ACC112 (cell line): ENCODE measurements around the gene ACKR2.
A peak's percentile ranks its signal among the peaks of the same experiment; 100 is the strongest.

Experiments used
- H2AFZ ChIP-seq: fragments of 200-600 bp; sonication (generic); one replicate; pipeline ENCODE4 v1.6.0; 2017; ENCODE audit warnings: antibody characterized with exemption, low read length; ENCODE audit not compliant: unreplicated experiment
- H3K27ac ChIP-seq: fragments of 200-600 bp; sonication (generic); 2 replicates; pipeline ENCODE4 v1.5.1; 2014; ENCODE audit warnings: low read depth, mild to moderate bottlenecking, antibody characterized with exemption, low read length, moderate library complexity
- H3K27me3 ChIP-seq: fragments of 200-600 bp; sonication (generic); 2 replicates; pipeline ENCODE4 v1.6.1; 2014; ENCODE audit warnings: mild to moderate bottlenecking, antibody characterized with exemption, low read length, moderate library complexity, mixed read lengths; ENCODE audit not compliant: insufficient read depth
- H3K36me3 ChIP-seq: fragments of 200-600 bp; sonication (generic); 2 replicates; pipeline ENCODE4 v1.6.1; 2016; ENCODE audit warnings: mild to moderate bottlenecking, antibody characterized with exemption, low read length, moderate library complexity, mixed read lengths; ENCODE audit not compliant: insufficient read depth
- H3K4me1 ChIP-seq: fragments of 200-600 bp; sonication (generic); one replicate; pipeline ENCODE4 v1.6.1; 2016; ENCODE audit warnings: low read length, mixed read lengths; ENCODE audit not compliant: insufficient read depth, unreplicated experiment, control insufficient read depth
- H3K4me3 ChIP-seq: fragments of 200-600 bp; sonication (generic); 2 replicates; pipeline ENCODE4 v1.5.1; 2014; ENCODE audit warnings: mild to moderate bottlenecking, low read depth, low read length
- H3K79me2 ChIP-seq: fragments of 200-600 bp; sonication (generic); one replicate; pipeline ENCODE4 v1.6.0; 2016; ENCODE audit warnings: low read length; ENCODE audit not compliant: control insufficient read depth, unreplicated experiment, insufficient read depth

Gene ACKR2, protein sequence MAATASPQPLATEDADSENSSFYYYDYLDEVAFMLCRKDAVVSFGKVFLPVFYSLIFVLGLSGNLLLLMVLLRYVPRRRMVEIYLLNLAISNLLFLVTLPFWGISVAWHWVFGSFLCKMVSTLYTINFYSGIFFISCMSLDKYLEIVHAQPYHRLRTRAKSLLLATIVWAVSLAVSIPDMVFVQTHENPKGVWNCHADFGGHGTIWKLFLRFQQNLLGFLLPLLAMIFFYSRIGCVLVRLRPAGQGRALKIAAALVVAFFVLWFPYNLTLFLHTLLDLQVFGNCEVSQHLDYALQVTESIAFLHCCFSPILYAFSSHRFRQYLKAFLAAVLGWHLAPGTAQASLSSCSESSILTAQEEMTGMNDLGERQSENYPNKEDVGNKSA

GRCh38 chr3:42809202-42809601, at the start of gene ACKR2:
Gene ACKR2 (plus strand): TSS chr3:42809445. CDS start chr3:42864503, 55,058 bp downstream.
- Histone ChIP-seq H3K4me1 (peaks cover 6% of the 10 kb centered on the region), H3K36me3 (no peaks in the 10 kb centered on the region), H3K79me2 (no peaks in the 10 kb centered on the region), H2AFZ (no peak within 1 kb of the TSS), H3K4me3 (no peak within 1 kb of the TSS), H3K27ac (no peak within 1 kb of the TSS), H3K27me3 (no peaks in the 10 kb centered on the region)

GRCh38 chr3:42762046-42762724, 47.1 kb upstream of the ACKR2 start:
- H3K27ac ChIP-seq, result peak overlapping the region; percentile 95
- H3K27me3 ChIP-seq, result no peaks in the 10 kb centered on the region
- H3K36me3 ChIP-seq, result no peaks in the 10 kb centered on the region
- H3K4me1 ChIP-seq, result peaks cover 27% of the 10 kb centered on the region
- H2AFZ ChIP-seq, result no peak overlapping the region
- no peaks in the 10 kb centered on the region for H3K79me2 ChIP-seq
- H3K4me3 ChIP-seq, result no peak overlapping the region

- Histone ChIP-seq H2AFZ (no peak overlapping the region), H3K4me3 (no peak overlapping the region), H3K27ac (peak overlapping the region; percentile 24; the same call in 1 of the 2 replicates), H3K79me2 (no peaks in the 10 kb centered on the region), H3K27me3 (no peaks in the 10 kb centered on the region), H3K4me1 (peaks cover 27% of the 10 kb centered on the region), H3K36me3 (no peaks in the 10 kb centered on the region)
Observed at GRCh38 chr3:42763021-42763420, 46.2 kb upstream of the ACKR2 start.

GRCh38 chr3:42764115-42764514, 45.1 kb upstream of the ACKR2 start:
- no peaks in the 10 kb centered on the region for H3K27me3 ChIP-seq
- H3K36me3 ChIP-seq, result no peaks in the 10 kb centered on the region
- no peak overlapping the region for H2AFZ ChIP-seq
- no peaks in the 10 kb centered on the region for H3K79me2 ChIP-seq
- H3K4me3 ChIP-seq, result no peak overlapping the region
- no peak overlapping the region for H3K27ac ChIP-seq
- H3K4me1 ChIP-seq, result peaks cover 27% of the 10 kb centered on the region

DNA sequence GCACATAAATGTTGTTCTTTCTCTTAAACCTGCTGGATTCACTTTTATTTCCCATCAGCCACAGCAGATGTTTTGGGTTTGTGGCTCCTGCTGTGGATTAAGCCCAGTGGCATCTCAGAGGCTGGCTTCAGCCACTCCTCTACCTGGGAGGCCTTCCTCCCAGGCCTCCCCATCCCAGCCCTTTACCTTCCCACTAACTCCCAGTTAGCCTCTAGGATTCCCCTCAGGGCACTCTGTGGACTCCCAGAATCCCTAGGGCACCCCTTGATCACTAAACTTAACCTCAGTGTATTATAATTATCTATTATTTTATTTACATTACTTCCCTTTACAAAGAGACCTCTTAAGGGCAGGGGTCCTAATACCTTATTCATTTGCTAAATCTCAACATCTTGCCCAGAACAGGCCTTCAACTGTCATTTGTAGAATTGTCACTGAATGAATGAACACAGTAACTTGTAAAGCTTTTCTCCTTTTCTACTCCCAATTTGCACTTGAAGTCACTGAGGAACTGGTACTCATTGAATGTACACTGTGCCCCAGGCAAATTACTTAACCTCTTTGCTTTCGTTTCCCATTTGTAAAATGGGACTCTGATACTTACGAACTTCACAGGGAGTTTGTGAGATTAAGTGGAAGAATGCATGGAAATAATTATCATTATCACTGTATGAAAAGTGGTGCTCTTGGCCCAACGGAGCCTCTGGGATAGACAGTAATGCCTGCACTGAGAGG, 44.5 kb upstream of the ACKR2 start:
- Histone ChIP-seq H3K4me1 (peaks cover 27% of the 10 kb centered on the region), H3K27ac (no peak overlapping the region), H3K4me3 (no peak overlapping the region), H3K79me2 (no peaks in the 10 kb centered on the region), H3K27me3 (no peaks in the 10 kb centered on the region), H2AFZ (no peak overlapping the region), H3K36me3 (no peaks in the 10 kb centered on the region)

- H3K27me3 ChIP-seq, result no peaks in the 10 kb centered on the region
- H3K36me3 ChIP-seq, result no peaks in the 10 kb centered on the region
- H3K4me3 ChIP-seq, result no peak overlapping the region
- H3K27ac ChIP-seq, result no peak overlapping the region
- no peak overlapping the region for H2AFZ ChIP-seq
- H3K79me2 ChIP-seq, result no peaks in the 10 kb centered on the region
- peaks cover 5% of the 10 kb centered on the region for H3K4me1 ChIP-seq
Observed at GRCh38 chr3:42769477-42770131, 39.6 kb upstream of the ACKR2 start.

DNA sequence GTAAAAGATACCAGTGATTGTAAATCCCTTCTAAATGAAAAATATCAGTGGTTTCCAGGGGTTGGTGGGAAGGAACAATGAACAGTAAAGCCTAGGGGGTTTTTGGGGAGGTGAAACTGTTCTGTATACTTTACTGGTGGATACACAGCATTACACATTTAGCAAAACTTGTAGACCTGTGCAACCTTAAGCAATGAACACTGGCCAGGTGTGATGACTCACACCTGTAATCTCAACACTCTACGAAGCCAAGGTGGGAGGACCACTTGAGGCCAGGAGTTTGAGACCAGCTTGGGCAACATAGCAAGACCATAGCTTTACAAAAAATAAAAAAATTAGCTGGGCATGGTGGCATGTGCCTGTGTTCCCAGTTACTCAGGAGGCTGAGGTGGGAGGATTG, 38.0 kb upstream of the ACKR2 start:
- Histone ChIP-seq H3K79me2 (no peaks in the 10 kb centered on the region), H3K4me1 (peaks cover 5% of the 10 kb centered on the region), H3K36me3 (no peaks in the 10 kb centered on the region), H3K27ac (no peak overlapping the region), H3K4me3 (no peak overlapping the region), H3K27me3 (no peaks in the 10 kb centered on the region), H2AFZ (no peak overlapping the region)

DNA sequence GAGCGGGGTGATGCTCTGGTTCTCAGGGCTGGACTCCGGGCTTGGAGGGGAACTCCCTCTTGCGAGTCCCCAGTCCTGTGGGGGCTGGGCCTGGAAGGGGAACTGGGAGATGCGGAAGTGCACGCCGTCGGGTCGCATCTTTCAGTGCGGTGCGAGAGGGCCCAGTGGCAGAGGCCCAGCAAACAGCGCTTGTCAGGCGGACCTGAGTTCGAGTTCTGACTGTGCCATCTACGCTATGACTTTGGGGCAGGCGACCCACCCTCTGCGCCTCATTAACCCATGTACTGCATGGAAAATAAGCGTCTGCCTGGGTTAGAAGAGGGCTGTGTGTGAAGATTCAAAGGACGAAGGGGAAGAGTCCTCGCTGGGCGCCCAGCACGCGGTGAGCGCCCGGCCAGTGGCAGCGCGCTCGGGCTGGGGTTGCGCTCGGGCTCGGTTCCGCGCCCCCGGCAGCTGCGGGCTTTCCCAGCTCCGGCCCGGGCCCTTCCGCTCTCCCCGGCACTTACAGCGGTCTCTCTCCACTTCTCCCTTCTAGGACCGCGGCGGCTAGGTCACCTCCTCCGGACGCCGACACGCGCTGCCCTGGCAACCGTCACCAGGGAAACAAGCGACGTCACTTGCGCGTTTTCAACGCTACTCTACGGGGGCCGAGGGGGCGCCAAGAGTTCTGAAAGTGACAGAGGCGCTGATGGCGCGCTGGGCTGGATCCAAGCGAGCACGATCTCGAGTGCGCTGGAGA, 36.4 kb upstream of the ACKR2 start, which contains the start of gene CCDC13:
CCDC13 (minus strand) TSS at position 584 of the 739 bp plus-strand sequence. CDS start 14,908 bp downstream, outside the sequence.
- H2AFZ ChIP-seq, result peak within 1 kb of the TSS; percentile 95
- peaks cover 9% of the 10 kb centered on the region for H3K4me1 ChIP-seq

GRCh38 chr3:42773409-42773751, 35.9 kb upstream of the ACKR2 start:
- H3K27me3 ChIP-seq, result no peaks in the 10 kb centered on the region
- H3K4me1 ChIP-seq, result peaks cover 15% of the 10 kb centered on the region
- H3K79me2 ChIP-seq, result no peaks in the 10 kb centered on the region
- H3K27ac ChIP-seq, result peak overlapping the region; percentile 83
- peak overlapping the region; percentile 77 for H3K4me3 ChIP-seq
- peak overlapping the region; percentile 95 for H2AFZ ChIP-seq
- no peaks in the 10 kb centered on the region for H3K36me3 ChIP-seq

More for the DNA sequence above, 36.4 kb upstream of the ACKR2 start, which contains the start of gene CCDC13:
- no peaks in the 10 kb centered on the region for H3K27me3 ChIP-seq
- H3K27ac ChIP-seq, result peak within 1 kb of the TSS; percentile 83
- no peaks in the 10 kb centered on the region for H3K79me2 ChIP-seq
- peak within 1 kb of the TSS; percentile 77 for H3K4me3 ChIP-seq
- H3K36me3 ChIP-seq, result no peaks in the 10 kb centered on the region
